ENCODE results near the gene TCF21. TPM values are rescaled to one million over a fixed set of nuclear protein-coding genes. Genes with fewer than 3 reads are reported as not detected.

Gene TCF21
- total and polyA plus RNA-seq, 2 of the 13 experiments (the other 11 are each of a cell fraction or from before 2014, with no cell fraction given), result not detected

DNA sequence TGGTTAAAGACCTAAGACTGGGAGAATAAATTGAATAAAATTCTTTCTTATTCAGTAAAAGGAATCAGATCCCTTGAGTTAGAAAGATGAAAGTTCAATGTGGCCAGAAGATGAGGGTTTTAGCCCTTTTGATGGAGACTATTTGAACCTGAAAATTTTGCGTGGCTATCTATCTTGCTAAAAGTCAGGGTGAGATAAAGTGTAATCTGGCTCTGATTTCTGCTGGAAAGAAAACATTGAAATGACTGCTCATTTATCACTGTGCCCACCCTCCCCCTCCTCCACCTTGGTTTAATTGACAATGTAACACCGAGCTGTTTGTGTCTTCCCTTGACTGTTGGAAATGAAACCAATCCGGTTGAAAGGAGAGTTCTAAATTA, 32.9 kb upstream of the TCF21 start (continued):
- TF ChIP-seq SRSF4 (IDR thresholded peaks at IDR 0.05; ENCODE audit: low read depth, low read length, poor library complexity, severe bottlenecking) (no peak), PCBP1 (IDR thresholded peaks at IDR 0.05; ENCODE audit: borderline replicate concordance, low read depth, low read length) (no peak), RORA (CRISPR knock-in tag; IDR thresholded peaks at IDR 0.05) (no peak)

DNA sequence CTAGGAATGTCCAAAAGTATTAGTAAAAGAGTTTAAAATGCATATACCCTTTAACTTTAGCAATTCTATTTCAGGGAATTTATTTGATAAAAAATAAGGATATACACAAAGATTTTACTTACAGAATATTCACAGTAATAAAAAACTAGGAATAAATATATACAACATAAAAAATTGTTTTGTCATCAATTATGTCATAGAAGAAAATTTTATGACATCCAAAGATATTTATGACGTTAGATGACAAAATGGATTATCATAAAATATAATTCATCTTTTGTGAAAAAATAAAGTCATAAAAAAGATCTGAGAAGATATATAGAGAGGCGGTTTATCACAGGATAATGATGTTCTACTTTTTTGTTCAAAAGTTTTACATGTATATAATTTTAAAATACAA, 32.0 kb upstream of the TCF21 start:
- no peak for DNase-seq (ENCODE audit: low spot score)
- no peaks in the 10 kb centered on the region for H3K9me3 ChIP-seq (ENCODE audit: low read length)
- TF ChIP-seq, protein P1, sequence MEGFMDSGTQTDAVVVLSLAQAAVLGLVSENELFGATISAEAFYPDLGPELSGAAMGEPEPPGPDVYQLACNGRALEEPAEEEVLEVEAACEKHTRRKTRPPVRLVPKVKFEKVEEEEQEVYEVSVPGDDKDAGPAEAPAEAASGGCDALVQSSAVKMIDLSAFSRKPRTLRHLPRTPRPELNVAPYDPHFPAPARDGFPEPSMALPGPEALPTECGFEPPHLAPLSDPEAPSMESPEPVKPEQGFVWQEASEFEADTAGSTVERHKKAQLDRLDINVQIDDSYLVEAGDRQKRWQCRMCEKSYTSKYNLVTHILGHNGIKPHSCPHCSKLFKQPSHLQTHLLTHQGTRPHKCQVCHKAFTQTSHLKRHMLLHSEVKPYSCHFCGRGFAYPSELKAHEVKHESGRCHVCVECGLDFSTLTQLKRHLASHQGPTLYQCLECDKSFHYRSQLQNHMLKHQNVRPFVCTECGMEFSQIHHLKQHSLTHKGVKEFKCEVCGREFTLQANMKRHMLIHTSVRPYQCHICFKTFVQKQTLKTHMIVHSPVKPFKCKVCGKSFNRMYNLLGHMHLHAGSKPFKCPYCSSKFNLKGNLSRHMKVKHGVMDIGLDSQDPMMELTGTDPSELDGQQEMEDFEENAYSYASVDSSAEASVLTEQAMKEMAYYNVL (CRISPR knock-in tag; IDR thresholded peaks at IDR 0.05; ENCODE audit: borderline replicate concordance), result no peak
- peak; percentile 65 for TF ChIP-seq CREB1 (IDR thresholded peaks at IDR 0.05)
- TF ChIP-seq CREB1 (CRISPR knock-in tag; IDR thresholded peaks at IDR 0.05), result no peak
- TF ChIP-seq ZNF766 (CRISPR knock-in tag; IDR thresholded peaks at IDR 0.05; ENCODE audit: borderline replicate concordance), result no peak
- TF ChIP-seq MAFK (conservative IDR thresholded peaks at IDR 0.05 in 1 of 2, IDR thresholded peaks at IDR 0.05 in 1 of 2; ENCODE audit: low read length in 2 of 2), result peak in 1 of 2 experiments; percentile 37; a peak in 2 of 4 replicates
- peaks cover 1 to 28% of the 10 kb centered on the region in 2 experiments; a peak in 3 of 5 replicates for H3K27me3 ChIP-seq (ENCODE audit: control insufficient read depth in 1 of 2, insufficient read depth in 2 of 2, low read length in 2 of 2)
- 0 out of 2 replicates have a peak, but pooled peaks cover 6% of the 10 kb centered on the region for H3K4me1 ChIP-seq (ENCODE audit: insufficient read depth, low read length)
- no peak overlapping the region for H3K4me3 ChIP-seq (replicated peaks in 1 of 3; ENCODE audit: insufficient read depth in 1 of 3, low read depth in 2 of 3, low read length in 3 of 3)
- no peaks in the 10 kb centered on the region for H3K36me3 ChIP-seq (replicated peaks in 1 of 2; ENCODE audit: control insufficient read depth in 1 of 2, insufficient read depth in 2 of 2, low read length in 2 of 2)
- BruUV-seq (replicated peaks), result no TSS peak
- no peak overlapping the region for H3K27ac ChIP-seq (ENCODE audit: extremely low read length, insufficient read depth, low read length)
- POLR2A ChIA-PET, result no interaction called here
- intact Hi-C loops (cut with micrococcal nuclease; ENCODE audit: unreplicated experiment) (no loop called here), in situ Hi-C loops (cut with HindIII; ENCODE audit: extremely low pct_ligation_motif_present, low pct_unique_long_range_greater_than_20kb) (no loop called here)
- no peak overlapping the region for H3K9ac ChIP-seq (ENCODE audit: insufficient read depth, low read depth, low read length)
- no peak for ATAC-seq
- no peak overlapping the region for H2AFZ ChIP-seq (ENCODE audit: low read length)
- H4K20me1 ChIP-seq (ENCODE audit: insufficient read depth, low read length), result no peaks in the 10 kb centered on the region
- no peak for FAIRE-seq
- no peaks in the 10 kb centered on the region for H3K79me2 ChIP-seq (ENCODE audit: insufficient read depth, low read length)
- CTCF ChIA-PET (ENCODE audit: low intra/inter-chr PET ratio, low total read pairs), result no interaction called here
- no peak overlapping the region for H3K4me2 ChIP-seq (ENCODE audit: low read depth, low read length)
- 2% methylated on average over 2 of the region's 2 CpGs for WGBS (ENCODE audit: low lambda C conversion rate)
